ENCODE measurements around the gene LHFPL6. TPM values are rescaled to one million over a fixed set of nuclear protein-coding genes. Genes with fewer than 3 reads are reported as not detected.

The LHFPL6 gene
- total RNA-seq, 6 experiments from 2014 or later = 57.5 to 75.3 (median 61.4) TPM

DNA sequence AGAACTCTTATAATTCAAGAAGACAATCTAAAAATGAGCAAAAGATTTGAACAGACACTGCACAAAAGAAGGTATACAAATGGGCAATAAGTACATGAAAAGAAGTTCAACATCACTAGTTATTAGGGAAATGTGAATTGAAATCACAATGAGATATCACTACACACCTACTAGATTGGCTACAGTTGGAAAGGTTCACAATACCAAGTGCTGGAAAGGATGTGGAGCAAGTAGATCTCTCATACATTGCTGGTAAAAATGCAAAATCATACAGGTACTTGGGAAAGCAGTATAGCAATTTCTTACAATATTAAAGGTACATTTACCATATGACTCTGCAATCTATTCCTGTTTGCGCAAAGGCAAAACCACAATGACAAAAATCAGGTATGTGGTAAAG, 145.7 kb downstream of the LHFPL6 start:
- no peak overlapping the region for H3K4me3 Mint-ChIP-seq
- H3K9me3 Mint-ChIP-seq = no peaks in the 10 kb centered on the region
- 0 out of 2 replicates have a peak, but pooled peaks cover 4% of the 10 kb centered on the region for H3K36me3 Mint-ChIP-seq (ENCODE audit: low read depth)
- no peak overlapping the region for H3K27ac Mint-ChIP-seq
- peaks cover 32% of the 10 kb centered on the region for H3K4me1 Mint-ChIP-seq (ENCODE audit: low read depth)
- no peaks in the 10 kb centered on the region; the same call in 1 of the 2 replicates for H3K27me3 Mint-ChIP-seq (ENCODE audit: insufficient read depth)
- TF ChIP-seq, protein P1, sequence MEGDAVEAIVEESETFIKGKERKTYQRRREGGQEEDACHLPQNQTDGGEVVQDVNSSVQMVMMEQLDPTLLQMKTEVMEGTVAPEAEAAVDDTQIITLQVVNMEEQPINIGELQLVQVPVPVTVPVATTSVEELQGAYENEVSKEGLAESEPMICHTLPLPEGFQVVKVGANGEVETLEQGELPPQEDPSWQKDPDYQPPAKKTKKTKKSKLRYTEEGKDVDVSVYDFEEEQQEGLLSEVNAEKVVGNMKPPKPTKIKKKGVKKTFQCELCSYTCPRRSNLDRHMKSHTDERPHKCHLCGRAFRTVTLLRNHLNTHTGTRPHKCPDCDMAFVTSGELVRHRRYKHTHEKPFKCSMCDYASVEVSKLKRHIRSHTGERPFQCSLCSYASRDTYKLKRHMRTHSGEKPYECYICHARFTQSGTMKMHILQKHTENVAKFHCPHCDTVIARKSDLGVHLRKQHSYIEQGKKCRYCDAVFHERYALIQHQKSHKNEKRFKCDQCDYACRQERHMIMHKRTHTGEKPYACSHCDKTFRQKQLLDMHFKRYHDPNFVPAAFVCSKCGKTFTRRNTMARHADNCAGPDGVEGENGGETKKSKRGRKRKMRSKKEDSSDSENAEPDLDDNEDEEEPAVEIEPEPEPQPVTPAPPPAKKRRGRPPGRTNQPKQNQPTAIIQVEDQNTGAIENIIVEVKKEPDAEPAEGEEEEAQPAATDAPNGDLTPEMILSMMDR (IDR thresholded peaks at IDR 0.05) = no peak
- DNase-seq = no peak

DNA sequence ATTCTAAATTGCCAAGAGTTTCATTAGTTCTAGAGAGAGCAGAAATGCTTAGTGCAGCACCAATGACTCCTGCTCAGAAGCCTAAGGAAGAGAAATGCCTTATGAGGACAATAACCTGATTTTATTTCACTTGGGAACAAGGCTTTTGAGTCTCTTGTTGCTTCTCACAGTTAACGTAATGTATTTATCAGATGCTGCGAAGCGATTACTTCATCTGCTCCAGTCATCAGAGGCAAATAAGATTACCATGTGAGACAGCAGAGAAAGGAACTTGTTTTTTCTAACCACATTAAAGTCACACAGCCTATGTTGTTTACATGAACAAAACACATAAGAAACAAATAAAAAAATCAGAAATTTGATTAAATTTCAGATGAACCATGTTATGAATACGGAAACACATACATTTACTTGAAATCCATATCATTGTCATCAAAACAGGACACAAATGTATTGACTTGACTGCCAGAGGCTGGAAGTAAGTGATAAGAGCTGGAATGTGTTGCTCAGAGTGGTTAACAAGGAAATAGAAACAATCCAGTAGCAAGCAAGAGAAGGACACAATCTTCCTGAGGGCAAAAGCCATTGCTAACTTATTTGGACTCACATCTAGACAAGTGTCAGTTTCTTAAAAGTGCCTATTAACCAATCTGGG, 147.3 kb downstream of the LHFPL6 start:
- no peak for DNase-seq
- TF ChIP-seq, protein P1 (IDR thresholded peaks at IDR 0.05) = no peak
- peaks cover 22% of the 10 kb centered on the region for H3K4me1 Mint-ChIP-seq (ENCODE audit: low read depth)
- H3K4me3 Mint-ChIP-seq = no peak overlapping the region
- no peaks in the 10 kb centered on the region for H3K9me3 Mint-ChIP-seq
- H3K27me3 Mint-ChIP-seq (ENCODE audit: insufficient read depth) = no peaks in the 10 kb centered on the region; the same call in 1 of the 2 replicates
- 0 out of 2 replicates have a peak, but pooled peaks cover 4% of the 10 kb centered on the region for H3K36me3 Mint-ChIP-seq (ENCODE audit: low read depth)
- no peak overlapping the region for H3K27ac Mint-ChIP-seq

DNA sequence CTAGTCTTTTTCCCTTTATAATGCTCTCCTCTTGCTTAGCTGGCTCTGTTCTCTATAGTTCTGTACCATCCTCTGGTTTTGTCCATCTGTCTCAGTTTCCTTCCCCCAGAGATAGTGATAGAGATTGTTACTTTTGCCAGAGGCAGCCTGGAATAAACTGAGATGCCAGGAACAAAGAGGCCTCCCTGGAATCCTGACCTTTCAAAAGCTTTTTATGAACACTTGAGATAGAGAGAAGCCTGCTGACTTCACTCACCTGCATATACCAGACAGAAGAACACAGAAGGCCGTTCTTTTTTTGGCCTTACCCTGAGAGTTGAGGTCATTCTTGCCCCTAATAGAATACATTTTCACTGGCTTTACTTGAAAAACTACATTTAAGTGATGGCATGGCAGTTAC, 150.2 kb downstream of the LHFPL6 start:
- H3K36me3 Mint-ChIP-seq (ENCODE audit: low read depth) = 0 out of 2 replicates have a peak, but pooled peaks cover 4% of the 10 kb centered on the region
- no peaks in the 10 kb centered on the region for H3K27me3 Mint-ChIP-seq (ENCODE audit: insufficient read depth)
- no peak overlapping the region for H3K27ac Mint-ChIP-seq
- H3K4me1 Mint-ChIP-seq (ENCODE audit: low read depth) = peaks cover 32% of the 10 kb centered on the region
- no peaks in the 10 kb centered on the region for H3K9me3 Mint-ChIP-seq
- no peak overlapping the region for H3K4me3 Mint-ChIP-seq
- TF ChIP-seq, protein P1 (IDR thresholded peaks at IDR 0.05) = no peak
- no peak for DNase-seq

DNA sequence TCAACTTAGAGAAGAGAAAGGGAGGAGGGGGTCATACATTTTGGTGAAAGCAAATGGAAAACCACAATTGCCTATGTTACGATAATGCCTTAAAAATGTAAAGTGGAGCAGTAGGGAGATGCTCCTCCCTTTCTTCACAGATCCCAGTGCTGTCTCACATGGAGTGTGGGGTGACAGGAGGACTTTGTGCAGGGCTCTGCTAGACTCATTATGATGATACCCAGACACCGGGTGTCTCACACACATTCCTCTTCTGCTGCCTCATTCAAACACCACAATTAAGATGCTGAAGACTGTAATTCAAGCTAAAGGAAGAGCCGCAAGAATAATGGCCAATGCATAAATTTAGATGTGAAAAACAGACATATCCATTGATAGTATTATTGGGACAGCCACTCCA, 150.6 kb downstream of the LHFPL6 start:
- no peaks in the 10 kb centered on the region for H3K9me3 Mint-ChIP-seq
- H3K27me3 Mint-ChIP-seq (ENCODE audit: insufficient read depth) = no peaks in the 10 kb centered on the region
- 0 out of 2 replicates have a peak, but pooled peaks cover 4% of the 10 kb centered on the region for H3K36me3 Mint-ChIP-seq (ENCODE audit: low read depth)
- no peak for DNase-seq
- H3K27ac Mint-ChIP-seq = no peak overlapping the region
- H3K4me1 Mint-ChIP-seq (ENCODE audit: low read depth) = peaks cover 32% of the 10 kb centered on the region
- no peak overlapping the region for H3K4me3 Mint-ChIP-seq
- TF ChIP-seq, protein P1 (IDR thresholded peaks at IDR 0.05) = no peak

DNA sequence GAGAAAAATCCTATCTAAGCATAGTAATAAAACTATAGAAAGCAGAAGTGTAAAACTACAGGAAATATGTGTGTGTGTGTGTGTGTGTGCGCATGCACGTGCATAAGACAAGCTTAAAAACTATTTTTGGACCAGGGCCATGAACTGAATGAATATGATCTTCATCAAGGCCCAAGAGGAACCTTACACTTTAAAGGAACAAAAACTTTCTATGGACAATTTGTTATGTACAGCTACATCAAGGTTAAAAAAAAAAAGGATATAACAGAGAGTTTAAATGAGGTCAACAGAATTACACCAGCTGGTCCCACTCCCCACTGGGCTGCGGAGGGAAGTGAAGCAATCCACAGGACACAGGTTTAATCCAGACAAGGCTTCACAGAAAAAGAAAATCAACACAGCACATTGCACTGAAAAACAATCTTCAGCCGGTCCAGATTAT, 151.1 kb downstream of the LHFPL6 start:
- Mint-ChIP-seq H3K9me3 (no peaks in the 10 kb centered on the region), H3K27ac (no peak overlapping the region), H3K27me3 (ENCODE audit: insufficient read depth) (no peaks in the 10 kb centered on the region), H3K4me1 (ENCODE audit: low read depth) (peaks cover 32% of the 10 kb centered on the region), H3K36me3 (ENCODE audit: low read depth) (no peaks in the 10 kb centered on the region), H3K4me3 (no peak overlapping the region)
- no peak for DNase-seq
- TF ChIP-seq, protein P1 (IDR thresholded peaks at IDR 0.05) = no peak

Measured in HFFc6 (cell line).